Muscle layer of duodenum (tissue), 2 donors: Measurements from ENCODE around the gene OCLN.
"Not testable (repeated sequence)": the region's sequence is repeated elsewhere in the genome, so short reads cannot be mapped to it uniquely, and the experiment has no call there.

Experiments used
- H3K27ac ChIP-seq: one replicate; pipeline ENCODE4 v1.7.0; 2013; ENCODE audit warnings: mild to moderate bottlenecking, low read length
- H3K27me3 ChIP-seq: one replicate; pipeline ENCODE4 v1.7.0; 2013; ENCODE audit warnings: low read depth, mild to moderate bottlenecking, control low read depth, low read length
- H3K36me3 ChIP-seq, 2 donors: one replicate each; pipeline ENCODE4 v1.7.0; 2013; ENCODE audit warnings: low read length in 2 of 2, control low read depth in 1 of 2, mild to moderate bottlenecking in 1 of 2; ENCODE audit not compliant: insufficient read depth in 2 of 2, control insufficient read depth in 1 of 2
- H3K4me1 ChIP-seq, 2 donors: one replicate each; pipeline ENCODE4 v1.7.0; 2013; ENCODE audit warnings: low read length in 2 of 2, mild to moderate bottlenecking in 2 of 2, control low read depth in 1 of 2, moderate library complexity in 1 of 2; ENCODE audit not compliant: insufficient read depth in 2 of 2, control insufficient read depth in 1 of 2
- H3K4me3 ChIP-seq, 2 donors: one replicate each; pipeline ENCODE4 v1.7.0; 2013; ENCODE audit warnings: low read length in 2 of 2, low read depth in 1 of 2, mild to moderate bottlenecking in 1 of 2
- H3K9me3 ChIP-seq, 2 donors: one replicate each; pipeline ENCODE4 v1.7.0; 2013; ENCODE audit warnings: low read length in 2 of 2, control low read depth in 1 of 2, mild to moderate bottlenecking in 1 of 2; ENCODE audit not compliant: control insufficient read depth in 1 of 2
- donor health status: healthy.

OCLN gene

DNA sequence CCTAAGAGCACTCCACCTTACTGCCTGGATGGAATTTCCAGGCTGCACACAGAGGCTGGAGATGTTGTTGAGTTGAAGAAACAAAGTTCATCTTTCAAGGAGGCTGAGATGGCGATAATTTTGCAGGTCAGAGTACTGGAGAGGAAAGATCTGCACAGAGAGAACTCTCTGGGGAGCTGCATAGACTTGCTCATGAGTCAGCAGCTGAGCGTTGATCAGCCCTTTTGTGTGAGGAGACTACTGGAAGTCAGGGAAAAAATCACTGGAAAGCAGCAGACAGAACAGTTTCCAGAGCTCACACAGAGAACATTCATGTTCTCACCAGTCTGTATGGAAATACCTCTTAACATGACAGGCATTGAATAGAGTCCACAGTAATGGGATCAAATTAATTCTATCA lies 90.8 kb downstream of the OCLN start:
- H3K9me3 ChIP-seq, H3K27me3 ChIP-seq, H3K4me1 ChIP-seq, H3K36me3 ChIP-seq, H3K4me3 ChIP-seq, H3K27ac ChIP-seq: not testable (repeated sequence)

GRCh38 chr5:69596114-69596840 lies 103.7 kb downstream of the OCLN start:
- H3K27ac ChIP-seq, H3K27me3 ChIP-seq, H3K36me3 ChIP-seq, H3K9me3 ChIP-seq, H3K4me3 ChIP-seq, H3K4me1 ChIP-seq: not testable (repeated sequence)

GRCh38 chr5:69601947-69602346 lies 109.4 kb downstream of the OCLN start:
- not testable (repeated sequence) for H3K4me1 ChIP-seq, H3K27me3 ChIP-seq, H3K9me3 ChIP-seq, H3K4me3 ChIP-seq, H3K36me3 ChIP-seq, H3K27ac ChIP-seq

- H3K27me3 ChIP-seq, H3K9me3 ChIP-seq, H3K4me3 ChIP-seq, H3K27ac ChIP-seq, H3K4me1 ChIP-seq, H3K36me3 ChIP-seq: not testable (repeated sequence)
Measured at GRCh38 chr5:69606839-69607238, 114.2 kb downstream of the OCLN start.
